Stimulated activated CD4-positive, alpha-beta T cell treated with anti-CD3 and anti-CD28 coated beads, Interleukin-12 subunit alpha, Interleukin-12 subunit beta, amount 100 ng/mL, for 48 hours (primary cell): Measurements from ENCODE around the gene CFTR.
"Not testable (repeated sequence)": the region's sequence is repeated elsewhere in the genome, so short reads cannot be mapped to it uniquely, and the experiment has no call there.

ENCODE experiments used
- DNase-seq, 3 donors: peaks; one replicate each; pipeline ENCODE4 v3.0.0-alpha.2; 2020; ENCODE audit warnings: low read depth in 2 of 3, low spot score in 1 of 3

Gene CFTR

DNA sequence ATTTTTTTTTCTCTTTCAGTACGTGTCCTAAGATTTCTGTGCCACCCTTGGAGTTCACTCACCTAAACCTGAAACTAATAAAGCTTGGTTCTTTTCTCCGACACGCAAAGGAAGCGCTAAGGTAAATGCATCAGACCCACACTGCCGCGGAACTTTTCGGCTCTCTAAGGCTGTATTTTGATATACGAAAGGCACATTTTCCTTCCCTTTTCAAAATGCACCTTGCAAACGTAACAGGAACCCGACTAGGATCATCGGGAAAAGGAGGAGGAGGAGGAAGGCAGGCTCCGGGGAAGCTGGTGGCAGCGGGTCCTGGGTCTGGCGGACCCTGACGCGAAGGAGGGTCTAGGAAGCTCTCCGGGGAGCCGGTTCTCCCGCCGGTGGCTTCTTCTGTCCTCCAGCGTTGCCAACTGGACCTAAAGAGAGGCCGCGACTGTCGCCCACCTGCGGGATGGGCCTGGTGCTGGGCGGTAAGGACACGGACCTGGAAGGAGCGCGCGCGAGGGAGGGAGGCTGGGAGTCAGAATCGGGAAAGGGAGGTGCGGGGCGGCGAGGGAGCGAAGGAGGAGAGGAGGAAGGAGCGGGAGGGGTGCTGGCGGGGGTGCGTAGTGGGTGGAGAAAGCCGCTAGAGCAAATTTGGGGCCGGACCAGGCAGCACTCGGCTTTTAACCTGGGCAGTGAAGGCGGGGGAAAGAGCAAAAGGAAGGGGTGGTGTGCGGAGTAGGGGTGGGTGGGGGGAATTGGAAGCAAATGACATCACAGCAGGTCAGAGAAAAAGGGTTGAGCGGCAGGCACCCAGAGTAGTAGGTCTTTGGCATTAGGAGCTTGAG lies at the start of gene CFTR:
TSS of gene CFTR (plus strand) at position 801 of the 830 bp plus-strand sequence. CDS start 70 bp downstream, outside the sequence.
- DNase-seq: no peak

DNA sequence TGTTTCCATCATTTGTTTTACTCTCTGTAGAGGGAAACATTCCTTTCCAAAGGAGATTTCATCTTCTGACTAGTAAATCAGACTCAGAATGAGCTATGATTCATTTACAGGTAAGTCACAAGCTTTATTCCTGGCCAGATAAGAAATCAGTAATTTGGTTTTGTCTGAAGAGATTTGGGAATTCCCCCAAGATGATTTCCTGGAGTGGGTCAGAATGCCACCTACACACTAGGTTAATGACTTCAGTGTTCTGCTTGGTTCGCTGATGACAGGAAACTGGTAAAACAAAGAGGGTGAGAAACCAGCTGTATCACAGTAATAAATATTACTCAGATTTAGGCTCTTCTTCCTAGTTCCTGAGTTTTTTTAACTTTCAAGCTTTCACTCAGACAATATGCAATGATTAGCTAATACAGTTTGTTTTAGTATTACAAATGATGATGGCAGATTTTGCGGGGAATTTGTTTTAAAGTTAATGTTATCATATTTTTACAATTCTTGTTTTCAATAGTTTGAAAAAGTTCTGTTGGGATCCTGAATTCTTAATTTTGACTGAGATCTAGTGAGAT lies 44.3 kb upstream of the CFTR start:
- DNase-seq: no peak

DNA sequence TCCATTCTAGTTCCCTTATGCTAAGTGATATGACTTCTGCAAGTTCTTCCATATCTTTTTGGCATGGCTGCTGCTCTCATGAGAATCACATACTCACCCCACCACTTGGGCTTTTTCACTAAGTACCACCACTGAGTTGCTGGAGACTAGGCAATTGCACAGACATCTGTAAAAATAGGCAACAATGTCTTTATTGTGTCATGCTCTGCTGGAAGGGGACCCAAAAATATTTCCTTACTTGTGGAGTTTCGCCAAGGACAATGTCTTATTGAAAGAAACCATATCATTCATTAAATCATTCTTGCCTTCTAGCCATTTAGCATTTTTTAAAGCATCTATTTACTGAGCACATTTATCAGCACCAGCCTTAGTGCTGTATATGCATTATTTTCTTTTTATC lies 35.2 kb upstream of the CFTR start:
- DNase-seq: no peak

DNA sequence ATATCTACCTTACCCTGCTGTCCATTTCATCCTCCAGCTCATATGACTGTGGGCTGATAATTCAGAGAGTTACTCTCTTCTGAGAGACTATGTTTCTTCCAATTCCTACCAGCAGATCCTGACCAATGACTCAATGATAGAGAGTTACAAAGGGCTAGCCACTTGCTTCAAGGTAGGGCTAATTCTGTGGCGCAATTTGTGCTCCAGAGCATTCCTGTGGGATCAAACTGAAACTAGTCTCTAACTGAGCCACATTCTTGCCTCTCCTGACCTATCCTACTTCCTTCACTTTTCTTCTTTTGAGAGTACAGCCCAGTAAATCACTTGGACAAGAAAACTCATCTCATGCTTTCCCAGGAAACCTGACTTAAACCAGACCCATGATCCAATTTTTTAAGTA lies 34.6 kb upstream of the CFTR start:
- no peak for DNase-seq

DNA sequence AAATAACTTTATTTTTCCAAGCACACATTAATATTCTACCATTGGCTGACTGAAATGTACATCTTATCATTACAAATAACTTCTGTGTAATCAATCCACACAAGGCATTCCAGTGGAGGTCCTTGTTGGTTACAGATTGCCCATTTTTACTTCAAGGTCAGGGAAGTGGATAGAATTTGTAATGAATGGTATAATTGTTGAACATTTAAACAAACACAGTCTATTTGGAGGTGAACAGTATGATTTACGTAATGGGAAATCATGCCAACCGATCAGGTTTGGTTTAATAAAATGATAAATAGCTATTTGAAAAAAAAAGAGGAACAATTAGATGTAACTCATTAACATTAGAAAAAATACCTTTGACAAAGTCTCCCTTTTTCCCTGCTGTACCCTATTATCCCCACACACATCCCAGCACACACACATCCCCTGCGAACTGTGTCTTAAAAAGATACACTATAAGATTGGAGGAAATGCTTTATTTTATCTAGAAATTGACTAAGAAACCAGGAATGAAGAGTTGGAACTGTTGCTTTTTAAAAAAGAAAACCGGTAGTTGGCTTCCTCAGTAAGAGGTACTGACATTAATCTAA lies 33.5 kb upstream of the CFTR start:
- no peak for DNase-seq

DNA sequence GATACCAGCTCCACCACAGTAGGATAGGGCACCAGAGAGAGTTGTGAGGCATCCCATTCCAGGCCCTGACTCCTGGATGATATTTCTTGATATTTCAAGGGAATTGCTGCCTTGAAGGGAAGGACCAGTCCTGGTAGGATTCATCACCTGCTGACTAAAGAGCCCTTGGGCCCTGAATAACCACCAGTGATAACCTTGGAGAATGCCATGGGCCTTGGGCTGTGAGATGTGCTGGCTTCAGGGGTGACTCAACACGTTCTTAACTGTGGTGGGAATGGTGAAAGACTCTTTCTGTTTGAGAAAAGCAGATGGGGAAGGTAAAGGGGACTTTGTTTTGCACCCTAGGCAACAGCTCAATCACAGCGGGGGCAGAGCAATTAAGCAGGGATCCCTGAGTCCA lies 31.2 kb upstream of the CFTR start:
- DNase-seq: no peak

DNA sequence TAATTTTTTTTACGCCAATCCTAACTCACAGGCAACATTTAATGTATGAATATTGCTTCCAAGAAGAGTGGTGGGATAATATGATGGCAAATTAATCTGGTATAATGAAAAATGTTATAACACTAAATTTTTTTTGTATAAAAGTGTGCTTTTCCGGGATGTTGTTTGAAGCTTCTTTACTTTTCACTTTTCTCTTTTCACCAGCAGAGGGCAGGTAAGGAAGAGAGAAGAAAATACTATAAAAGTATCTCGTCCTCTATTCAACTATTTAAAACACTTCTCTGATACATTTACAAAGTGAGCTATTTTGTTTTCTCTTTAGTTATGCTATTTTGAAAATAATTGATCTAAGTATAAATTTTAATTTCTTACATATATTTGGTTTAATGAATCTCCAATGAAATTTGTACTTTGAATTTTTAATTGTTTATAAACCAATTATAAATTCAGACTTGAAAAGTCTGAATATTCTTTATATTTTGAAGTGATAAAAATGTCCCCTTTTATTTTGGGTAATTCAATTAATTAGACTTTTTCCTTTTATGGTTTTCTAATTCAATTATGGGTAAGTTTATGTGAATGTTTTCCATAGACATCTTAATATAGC lies 20.7 kb upstream of the CFTR start:
- no peak for DNase-seq

DNA sequence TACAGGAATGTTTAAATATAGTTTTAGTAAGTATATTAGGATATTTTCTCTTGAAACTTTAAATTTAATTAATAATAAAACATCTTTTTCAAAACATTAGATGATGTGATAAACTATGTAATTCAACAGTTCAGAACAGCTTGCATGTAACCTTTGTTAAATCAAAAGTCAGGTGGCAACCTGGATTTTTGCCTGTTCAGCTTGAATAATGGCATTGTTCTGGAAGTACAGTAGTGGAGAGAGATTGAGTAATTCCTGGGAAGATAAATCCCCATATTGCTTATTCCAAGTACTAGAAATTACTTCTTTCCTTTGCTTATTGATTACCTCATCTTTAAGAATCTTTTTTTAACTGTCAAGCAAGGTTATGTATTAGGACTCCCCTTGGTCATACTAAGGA lies 20.1 kb upstream of the CFTR start:
- DNase-seq: no peak

DNA sequence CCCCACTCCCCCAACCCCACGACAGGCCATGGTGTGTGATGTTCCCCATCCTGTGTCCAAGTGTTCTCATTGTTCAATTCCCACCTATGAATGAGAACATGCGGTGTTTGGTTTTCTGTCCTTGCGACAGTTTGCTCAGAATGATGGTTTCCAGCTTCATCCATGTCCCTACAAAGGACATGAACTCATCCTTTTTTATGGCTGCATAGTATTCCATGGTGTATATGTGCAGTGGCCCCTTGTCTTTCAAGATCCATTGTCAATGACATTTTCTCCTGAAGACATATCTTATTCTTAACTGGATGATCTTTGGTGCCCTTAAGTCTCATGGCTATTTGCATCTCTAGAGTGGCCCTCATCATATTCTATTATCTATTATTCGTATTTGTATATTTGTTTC lies 19.0 kb upstream of the CFTR start:
- DNase-seq: not testable (repeated sequence)

DNA sequence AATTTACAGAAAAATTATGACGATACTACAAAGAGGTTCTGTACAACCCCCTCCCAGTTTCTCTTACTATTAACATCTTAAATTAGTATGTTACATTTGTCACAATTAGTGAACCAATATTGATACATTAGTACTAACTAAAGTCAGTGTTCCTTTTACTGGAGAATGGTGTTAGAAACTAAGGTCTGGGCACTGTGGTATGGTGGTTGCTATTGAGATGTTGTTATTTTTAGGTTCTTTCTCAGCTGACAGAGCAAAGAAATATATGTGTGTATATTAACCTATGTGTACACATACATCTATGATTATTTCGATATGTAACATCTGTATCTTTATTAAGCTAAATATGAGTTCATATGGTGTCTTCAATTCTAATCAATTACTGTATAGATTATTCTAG lies 11.7 kb upstream of the CFTR start:
- no peak for DNase-seq

DNA sequence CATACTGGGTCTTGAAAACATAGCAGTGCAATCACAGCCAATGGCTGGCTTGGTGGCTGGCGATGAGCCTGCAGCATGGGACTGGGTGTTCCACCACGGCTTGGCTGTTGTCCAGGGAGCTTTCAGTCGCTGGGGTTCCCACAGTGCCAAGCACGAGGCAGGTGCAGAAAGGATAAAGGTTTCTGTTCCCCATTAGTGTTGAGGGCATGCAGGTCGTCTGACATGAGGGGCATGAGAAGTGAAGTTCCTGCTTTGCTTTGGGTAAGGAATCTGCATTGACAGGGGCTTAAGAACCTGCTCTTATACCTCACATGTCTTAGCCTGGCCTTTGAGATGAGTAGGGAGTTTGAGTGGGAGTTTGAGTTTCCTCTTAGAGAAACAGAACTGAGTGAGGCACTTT lies 9.0 kb upstream of the CFTR start:
- no peak for DNase-seq

DNA sequence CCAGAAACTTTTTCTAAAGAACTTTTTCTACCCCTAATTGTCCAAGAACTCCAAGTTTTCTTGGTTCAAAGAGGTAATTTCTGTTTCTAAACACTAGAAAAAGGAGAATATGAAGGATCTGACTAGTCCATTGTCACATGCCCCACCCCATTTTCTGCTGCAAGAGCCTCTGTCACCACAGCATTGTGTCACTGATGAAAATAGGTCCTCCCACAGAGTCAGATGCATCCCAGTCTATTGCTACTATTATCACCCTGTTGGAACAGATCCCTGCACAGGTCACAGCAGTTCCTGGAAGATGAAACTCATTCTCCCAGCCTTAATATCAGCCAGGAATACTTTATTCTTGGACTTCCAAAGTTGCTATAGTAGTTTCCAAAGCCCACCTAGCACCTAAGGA lies 7.5 kb upstream of the CFTR start:
- DNase-seq: no peak

DNA sequence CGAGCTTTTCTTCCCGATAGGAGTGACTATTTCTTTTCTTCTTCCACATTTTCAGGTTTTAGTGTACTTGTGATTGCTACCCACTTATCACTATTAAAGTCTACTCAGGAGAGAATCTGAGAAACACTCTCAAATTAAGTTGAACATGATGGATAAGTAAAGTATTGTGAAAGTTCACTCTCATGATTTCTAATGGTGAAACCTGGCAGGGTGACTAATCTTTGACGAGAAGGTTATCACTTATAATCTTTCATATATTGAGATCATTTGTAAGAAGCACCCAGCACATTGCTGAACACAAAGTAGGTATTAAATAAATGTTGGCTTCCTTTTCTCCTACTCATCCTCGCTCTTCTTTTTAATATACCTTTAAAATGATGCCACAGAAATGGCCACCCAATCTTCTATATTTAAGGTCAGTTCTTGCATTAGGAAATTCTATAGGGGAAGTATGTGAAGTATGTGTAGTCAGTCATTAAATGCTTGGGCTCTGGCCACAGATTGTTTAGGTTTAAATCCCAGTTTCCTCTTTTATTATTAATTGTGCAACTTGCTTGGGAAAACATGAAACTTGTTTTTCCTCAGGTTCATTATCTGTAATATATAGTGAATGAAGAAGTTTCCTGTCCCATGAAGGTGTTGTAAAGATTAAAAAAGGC lies 3.1 kb upstream of the CFTR start:
- DNase-seq: no peak

DNA sequence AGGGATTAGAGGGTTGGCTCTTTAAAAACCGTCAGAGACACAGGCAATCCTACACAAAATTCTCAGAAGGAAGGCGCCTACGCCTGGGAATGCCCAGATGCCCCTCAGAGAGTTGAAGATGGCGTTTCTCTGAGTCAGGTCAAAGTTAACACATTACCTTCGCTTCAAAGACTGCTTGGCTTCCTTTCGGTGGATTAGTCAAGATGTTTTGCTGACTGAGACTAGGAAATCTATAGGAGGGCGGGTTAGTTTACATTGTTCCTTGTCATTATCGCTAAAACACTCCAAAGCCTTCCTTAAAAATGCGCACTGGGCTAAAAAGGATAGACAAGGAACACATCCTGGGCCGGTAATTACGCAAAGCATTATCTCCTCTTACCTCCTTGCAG lies 995 bp upstream of the CFTR start:
- DNase-seq: no peak

DNA sequence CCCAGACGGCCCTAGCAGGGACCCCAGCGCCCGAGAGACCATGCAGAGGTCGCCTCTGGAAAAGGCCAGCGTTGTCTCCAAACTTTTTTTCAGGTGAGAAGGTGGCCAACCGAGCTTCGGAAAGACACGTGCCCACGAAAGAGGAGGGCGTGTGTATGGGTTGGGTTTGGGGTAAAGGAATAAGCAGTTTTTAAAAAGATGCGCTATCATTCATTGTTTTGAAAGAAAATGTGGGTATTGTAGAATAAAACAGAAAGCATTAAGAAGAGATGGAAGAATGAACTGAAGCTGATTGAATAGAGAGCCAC lies 184 bp downstream of the CFTR start:
- no peak for DNase-seq

DNA sequence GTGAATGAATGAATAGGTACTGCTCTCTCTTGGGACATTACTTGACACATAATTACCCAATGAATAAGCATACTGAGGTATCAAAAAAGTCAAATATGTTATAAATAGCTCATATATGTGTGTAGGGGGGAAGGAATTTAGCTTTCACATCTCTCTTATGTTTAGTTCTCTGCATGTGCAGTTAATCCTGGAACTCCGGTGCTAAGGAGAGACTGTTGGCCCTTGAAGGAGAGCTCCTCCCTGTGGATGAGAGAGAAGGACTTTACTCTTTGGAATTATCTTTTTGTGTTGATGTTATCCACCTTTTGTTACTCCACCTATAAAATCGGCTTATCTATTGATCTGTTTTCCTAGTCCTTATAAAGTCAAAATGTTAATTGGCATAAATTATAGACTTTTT lies 1.2 kb downstream of the CFTR start:
- no peak for DNase-seq

DNA sequence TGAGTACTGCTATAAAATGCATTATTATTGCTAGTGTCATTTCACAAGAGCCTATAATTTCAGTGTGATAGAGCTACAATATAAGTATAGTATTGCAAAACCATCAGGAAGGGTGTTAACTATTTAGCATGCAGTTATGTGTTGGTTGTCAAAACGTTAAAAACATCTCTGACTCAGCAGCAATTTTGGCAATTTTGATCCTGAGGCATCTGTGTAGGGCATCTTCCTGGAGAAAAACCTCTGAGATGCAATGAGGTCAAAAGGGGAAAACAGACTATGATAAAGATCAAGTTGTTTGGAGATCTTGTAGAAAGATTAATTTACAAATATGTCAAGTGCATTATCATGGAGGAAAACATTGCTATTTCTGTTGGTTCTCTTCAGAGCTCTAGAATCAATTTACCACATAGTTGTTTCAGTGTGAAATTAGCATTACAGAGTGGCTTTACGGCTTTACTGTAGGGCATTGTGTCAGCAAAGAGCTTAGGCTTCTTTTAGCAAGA lies 5.3 kb downstream of the CFTR start:
- DNase-seq: no peak

DNA sequence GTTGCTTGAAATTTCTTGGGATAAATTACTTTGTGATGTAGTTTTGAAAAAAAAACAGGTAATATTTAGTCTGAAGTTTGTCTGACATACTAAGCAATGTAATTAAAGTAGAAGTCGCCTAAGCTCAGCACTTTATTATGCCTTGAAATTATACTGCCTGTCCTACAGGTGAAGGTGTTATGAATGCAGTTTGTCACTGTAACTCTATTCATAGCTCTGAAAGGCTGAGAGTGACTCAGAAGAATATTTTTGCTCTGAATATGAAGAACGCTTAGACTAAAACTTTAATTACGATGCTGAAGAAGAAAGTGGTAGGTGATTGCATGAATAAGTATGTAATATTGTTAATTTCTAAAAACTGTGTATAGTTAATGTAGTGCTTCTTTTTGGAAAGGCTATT lies 9.2 kb downstream of the CFTR start:
- no peak for DNase-seq

DNA sequence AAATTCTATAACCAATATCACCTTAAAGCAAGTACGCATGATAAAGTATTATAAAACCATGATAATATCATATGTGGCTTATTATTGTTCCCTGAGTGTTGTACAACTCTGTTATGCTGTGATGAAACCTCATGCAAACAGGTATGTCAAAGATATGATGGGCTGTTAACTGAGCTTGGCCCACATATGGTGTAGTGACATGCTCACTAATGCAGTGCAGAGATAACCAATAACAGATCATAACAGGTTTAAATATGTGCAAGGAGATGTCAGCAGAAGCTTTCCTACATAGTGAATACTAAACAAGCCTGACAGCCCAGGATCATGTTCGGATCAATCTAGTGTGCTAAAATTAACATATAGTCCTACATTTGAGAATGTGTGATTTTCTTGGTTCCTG lies 9.6 kb downstream of the CFTR start:
- DNase-seq: no peak

DNA sequence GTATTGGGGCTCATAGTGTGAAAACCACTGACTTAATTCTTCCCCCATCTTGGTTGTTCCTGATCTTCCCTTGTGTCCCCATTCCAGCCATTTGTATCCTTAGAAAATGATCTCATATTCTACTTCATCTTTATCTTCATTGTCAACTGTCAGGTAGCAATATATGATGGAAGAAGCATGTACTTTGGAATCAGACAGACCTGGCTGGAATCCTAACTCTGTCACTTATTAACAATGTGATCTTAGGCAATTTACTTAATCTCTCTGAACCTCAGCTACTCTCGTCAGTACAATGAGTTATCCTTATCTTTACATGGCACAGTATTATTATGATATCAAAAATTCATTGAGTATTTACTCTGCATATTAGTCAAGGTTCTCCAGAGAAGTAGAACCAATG lies 10.1 kb downstream of the CFTR start:
- no peak for DNase-seq

DNA sequence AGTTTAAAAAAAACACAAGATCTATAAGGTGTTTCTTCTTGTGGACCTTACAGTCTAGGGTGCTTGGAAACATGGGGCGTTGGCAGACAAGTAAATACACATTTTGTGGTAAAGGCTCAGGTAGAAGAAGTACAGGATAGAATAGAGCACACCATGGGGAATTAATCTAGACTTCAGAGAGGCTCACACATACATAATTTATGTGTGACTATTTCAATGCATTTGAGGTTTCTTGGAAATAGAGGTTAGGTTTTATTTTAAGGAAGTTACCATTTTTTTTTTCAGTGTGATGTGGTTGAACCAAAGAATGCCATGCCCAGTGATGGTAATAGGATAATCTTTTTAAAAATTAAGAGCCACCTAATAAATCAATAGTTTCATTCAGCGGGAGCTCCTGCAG lies 12.8 kb downstream of the CFTR start:
- no peak for DNase-seq

DNA sequence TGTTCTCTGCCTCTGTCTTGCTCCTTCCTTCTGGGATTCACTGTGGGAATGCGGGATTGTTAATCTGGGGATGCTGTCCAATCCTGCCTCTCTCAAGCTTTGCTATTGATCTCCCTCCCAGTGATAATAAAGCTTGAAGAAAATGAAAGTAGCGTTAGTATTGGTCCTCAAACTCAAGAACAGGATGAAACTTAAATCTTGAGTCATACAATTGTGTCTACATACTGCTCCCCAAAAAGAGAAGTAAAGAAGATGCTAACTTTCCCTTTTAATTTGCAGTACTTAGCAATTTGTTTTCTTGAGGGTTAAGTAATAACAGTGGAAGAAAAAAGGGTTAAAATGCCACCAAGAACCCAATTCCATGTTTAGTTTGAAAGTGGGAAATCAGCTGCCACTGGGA lies 13.6 kb downstream of the CFTR start:
- DNase-seq: no peak
